Ishikawa (cell line): ENCODE results near the gene TUBB6.

Source experiments
- CREB1 ChIP-seq: IDR thresholded peaks from 2 replicates; pipeline ENCODE4 v1.6.1; 2012; ENCODE audit warnings: low read depth
- EP300 ChIP-seq: IDR thresholded peaks from 2 replicates; pipeline ENCODE4 v1.6.1; 2012; ENCODE audit warnings: borderline replicate concordance
- FOXM1 ChIP-seq: IDR thresholded peaks from 2 replicates; pipeline ENCODE4 v1.6.1; 2012; ENCODE audit warnings: low read depth, borderline replicate concordance
- RAD21 ChIP-seq: IDR thresholded peaks from 2 replicates; pipeline ENCODE4 v1.6.1; 2012; ENCODE audit warnings: low read depth
- TAF1 ChIP-seq: IDR thresholded peaks from 2 replicates; pipeline ENCODE4 v1.6.1; 2012; ENCODE audit warnings: low read depth, mild to moderate bottlenecking
- TCF12 ChIP-seq: IDR thresholded peaks from 2 replicates; pipeline ENCODE4 v1.6.1; 2012; ENCODE audit warnings: low read depth
- YY1 ChIP-seq: IDR thresholded peaks from 2 replicates; pipeline ENCODE4 v1.6.1; 2012; ENCODE audit warnings: low read depth
- TF ChIP-seq, protein P1 (sequence below): IDR thresholded peaks from 2 replicates; pipeline ENCODE4 v1.6.1; 2012
- TF ChIP-seq, protein P2 (sequence below): IDR thresholded peaks from 2 replicates; pipeline ENCODE4 v1.6.1; 2012; ENCODE audit warnings: low read depth, mild to moderate bottlenecking

GRCh38 chr18:12372406-12372805, 64.4 kb downstream of the TUBB6 start:
- TF ChIP-seq, protein P1, sequence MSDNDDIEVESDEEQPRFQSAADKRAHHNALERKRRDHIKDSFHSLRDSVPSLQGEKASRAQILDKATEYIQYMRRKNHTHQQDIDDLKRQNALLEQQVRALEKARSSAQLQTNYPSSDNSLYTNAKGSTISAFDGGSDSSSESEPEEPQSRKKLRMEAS, result no peak
- TF ChIP-seq FOXM1, result no peak
- no peak for TF ChIP-seq CREB1
- TF ChIP-seq, protein P2, sequence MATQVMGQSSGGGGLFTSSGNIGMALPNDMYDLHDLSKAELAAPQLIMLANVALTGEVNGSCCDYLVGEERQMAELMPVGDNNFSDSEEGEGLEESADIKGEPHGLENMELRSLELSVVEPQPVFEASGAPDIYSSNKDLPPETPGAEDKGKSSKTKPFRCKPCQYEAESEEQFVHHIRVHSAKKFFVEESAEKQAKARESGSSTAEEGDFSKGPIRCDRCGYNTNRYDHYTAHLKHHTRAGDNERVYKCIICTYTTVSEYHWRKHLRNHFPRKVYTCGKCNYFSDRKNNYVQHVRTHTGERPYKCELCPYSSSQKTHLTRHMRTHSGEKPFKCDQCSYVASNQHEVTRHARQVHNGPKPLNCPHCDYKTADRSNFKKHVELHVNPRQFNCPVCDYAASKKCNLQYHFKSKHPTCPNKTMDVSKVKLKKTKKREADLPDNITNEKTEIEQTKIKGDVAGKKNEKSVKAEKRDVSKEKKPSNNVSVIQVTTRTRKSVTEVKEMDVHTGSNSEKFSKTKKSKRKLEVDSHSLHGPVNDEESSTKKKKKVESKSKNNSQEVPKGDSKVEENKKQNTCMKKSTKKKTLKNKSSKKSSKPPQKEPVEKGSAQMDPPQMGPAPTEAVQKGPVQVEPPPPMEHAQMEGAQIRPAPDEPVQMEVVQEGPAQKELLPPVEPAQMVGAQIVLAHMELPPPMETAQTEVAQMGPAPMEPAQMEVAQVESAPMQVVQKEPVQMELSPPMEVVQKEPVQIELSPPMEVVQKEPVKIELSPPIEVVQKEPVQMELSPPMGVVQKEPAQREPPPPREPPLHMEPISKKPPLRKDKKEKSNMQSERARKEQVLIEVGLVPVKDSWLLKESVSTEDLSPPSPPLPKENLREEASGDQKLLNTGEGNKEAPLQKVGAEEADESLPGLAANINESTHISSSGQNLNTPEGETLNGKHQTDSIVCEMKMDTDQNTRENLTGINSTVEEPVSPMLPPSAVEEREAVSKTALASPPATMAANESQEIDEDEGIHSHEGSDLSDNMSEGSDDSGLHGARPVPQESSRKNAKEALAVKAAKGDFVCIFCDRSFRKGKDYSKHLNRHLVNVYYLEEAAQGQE, result no peak
- TF ChIP-seq EP300, result no peak
- TF ChIP-seq RAD21, result no peak
- no peak for TF ChIP-seq YY1
- TF ChIP-seq TCF12, result no peak
- TF ChIP-seq TAF1, result no peak
